H9 (cell line): ENCODE results near the gene UBASH3A. TPM values are rescaled to one million over a fixed set of nuclear protein-coding genes. Genes with fewer than 3 reads are reported as not detected.

ENCODE experiments used
- DNase-seq: peaks from one replicate; pipeline ENCODE4 v3.0.0-alpha.2; 2017
- H2AFZ ChIP-seq: one replicate; pipeline ENCODE4 v1.6.1; 2013; ENCODE audit warnings: mild to moderate bottlenecking, low read length, control low read depth, moderate library complexity
- H2AK5ac ChIP-seq: 2 replicates; pipeline ENCODE4 v1.6.1; 2013; ENCODE audit warnings: low read length, control low read depth, mixed read lengths; ENCODE audit not compliant: insufficient read length
- H2BK120ac ChIP-seq: one replicate; pipeline ENCODE4 v1.6.1; 2013; ENCODE audit warnings: low read depth, mild to moderate bottlenecking, low read length, control low read depth, inconsistent platforms; ENCODE audit not compliant: poor library complexity, severe bottlenecking
- H2BK12ac ChIP-seq: 2 replicates; pipeline ENCODE4 v1.6.1; 2013; ENCODE audit warnings: low read length, control low read depth, mixed read lengths, low read depth; ENCODE audit not compliant: insufficient read length
- H2BK15ac ChIP-seq: 2 replicates; pipeline ENCODE4 v1.6.1; 2013; ENCODE audit warnings: low read depth, low read length, control low read depth
- H2BK20ac ChIP-seq: one replicate; pipeline ENCODE4 v1.6.1; 2013; ENCODE audit warnings: low read depth, mild to moderate bottlenecking, low read length, control low read depth, inconsistent platforms; ENCODE audit not compliant: poor library complexity, severe bottlenecking
- H2BK5ac ChIP-seq: 2 replicates; pipeline ENCODE4 v1.6.1; 2013; ENCODE audit warnings: low read length, control low read depth, mixed read lengths; ENCODE audit not compliant: insufficient read length
- H3K14ac ChIP-seq: 2 replicates; pipeline ENCODE4 v1.6.1; 2013; ENCODE audit warnings: low read length, control low read depth; ENCODE audit not compliant: insufficient read depth
- H3K18ac ChIP-seq: 2 replicates; pipeline ENCODE4 v1.6.1; 2013; ENCODE audit warnings: low read depth, mild to moderate bottlenecking, mixed read lengths, low read length, control low read depth; ENCODE audit not compliant: insufficient read length
- H3K23ac ChIP-seq: 2 replicates; pipeline ENCODE4 v1.6.1; 2013; ENCODE audit warnings: low read length, control low read depth, mixed read lengths, low read depth; ENCODE audit not compliant: insufficient read length
- H3K23me2 ChIP-seq: 2 replicates; pipeline ENCODE4 v1.6.1; 2013; ENCODE audit warnings: low read depth, mild to moderate bottlenecking, mixed read lengths, low read length, control low read depth; ENCODE audit not compliant: insufficient read length, poor library complexity, severe bottlenecking
- H3K27ac ChIP-seq: 2 replicates; pipeline ENCODE4 v1.5.1; 2013; ENCODE audit warnings: low read length, control low read depth, mixed read lengths, low read depth; ENCODE audit not compliant: insufficient read length
- H3K27me3 ChIP-seq: 2 replicates; pipeline ENCODE4 v1.6.1; 2013; ENCODE audit warnings: low read length, control low read depth, inconsistent platforms; ENCODE audit not compliant: insufficient read depth
- H3K4ac ChIP-seq: 2 replicates; pipeline ENCODE4 v1.6.1; 2013; ENCODE audit warnings: low read depth, mild to moderate bottlenecking, control low read depth, inconsistent platforms, low read length, moderate library complexity
- H3K4me1 ChIP-seq: 2 replicates; pipeline ENCODE4 v1.6.1; 2013; ENCODE audit warnings: low read length, control low read depth, inconsistent platforms; ENCODE audit not compliant: insufficient read depth
- H3K4me2 ChIP-seq: 2 replicates; pipeline ENCODE4 v1.6.1; 2013; ENCODE audit warnings: low read length, control low read depth, mixed read lengths; ENCODE audit not compliant: insufficient read length, insufficient read depth
- H3K56ac ChIP-seq: 2 replicates; pipeline ENCODE4 v1.6.1; 2013; ENCODE audit warnings: low read depth, mild to moderate bottlenecking, mixed read lengths, low read length, control low read depth; ENCODE audit not compliant: insufficient read length
- H3K79me1 ChIP-seq: 2 replicates; pipeline ENCODE4 v1.6.1; 2013; ENCODE audit warnings: low read depth, mild to moderate bottlenecking, moderate library complexity, low read length, control low read depth, inconsistent platforms; ENCODE audit not compliant: insufficient read depth, poor library complexity, severe bottlenecking
- H3K79me2 ChIP-seq: 2 replicates; pipeline ENCODE4 v1.6.1; 2013; ENCODE audit warnings: low read length, control low read depth, inconsistent platforms; ENCODE audit not compliant: insufficient read depth
- H3K9ac ChIP-seq: 2 replicates; pipeline ENCODE4 v1.6.1; 2013; ENCODE audit warnings: low read length, control low read depth, mixed read lengths; ENCODE audit not compliant: insufficient read length; ENCODE audit errors: extremely low read depth
- H3K9me3 ChIP-seq: one replicate; pipeline ENCODE4 v1.6.1; 2013; ENCODE audit warnings: low read depth, low read length, inconsistent platforms; ENCODE audit not compliant: control insufficient read depth
- H3T11ph ChIP-seq: one replicate; pipeline ENCODE4 v1.6.1; 2013; ENCODE audit warnings: mild to moderate bottlenecking, low read length, control low read depth, inconsistent platforms
- H4K20me1 ChIP-seq: one replicate; pipeline ENCODE4 v1.6.1; 2013; ENCODE audit not compliant: control insufficient read depth, insufficient read length, insufficient read depth
- H4K5ac ChIP-seq: 2 replicates; pipeline ENCODE4 v1.6.1; 2013; ENCODE audit warnings: low read depth, mild to moderate bottlenecking, mixed read lengths, low read length, control low read depth; ENCODE audit not compliant: insufficient read length
- H4K8ac ChIP-seq: replicated peaks from 2 replicates; pipeline ENCODE4 v1.6.1; 2013; ENCODE audit warnings: low read length, control low read depth, mixed read lengths, low read depth; ENCODE audit not compliant: insufficient read length
- H4K91ac ChIP-seq: 2 replicates; pipeline ENCODE4 v1.6.1; 2013; ENCODE audit warnings: low read depth, mild to moderate bottlenecking, moderate library complexity, mixed read lengths, low read length, control low read depth; ENCODE audit not compliant: insufficient read length
- H3K27ac Mint-ChIP-seq, 3 experiments: 2 replicates in 2 of 3; 3 replicates in 1 of 3; pipeline ENCODE4 v1.8.0; 2020 to 2021; ENCODE audit warnings: mixed read lengths in 3 of 3, mild to moderate bottlenecking in 1 of 3, moderate library complexity in 1 of 3
- H3K27me3 Mint-ChIP-seq: 2 replicates; pipeline ENCODE4 v1.8.0; 2021; ENCODE audit warnings: low read depth, mild to moderate bottlenecking, moderate library complexity, mixed read lengths
- H3K36me3 Mint-ChIP-seq, 3 experiments: 2 replicates in 2 of 3; 3 replicates in 1 of 3; pipeline ENCODE4 v1.8.0; 2020 to 2021; ENCODE audit warnings: low read depth in 3 of 3, mixed read lengths in 3 of 3; ENCODE audit not compliant: insufficient read depth in 1 of 3
- H3K4me1 Mint-ChIP-seq, 2 experiments: 2 replicates each; pipeline ENCODE4 v1.8.0; 2020; ENCODE audit warnings: mixed read lengths in 2 of 2
- H3K4me3 Mint-ChIP-seq, 2 experiments: 2 replicates in 1 of 2; 3 replicates in 1 of 2; pipeline ENCODE4 v1.8.0; 2020 to 2021; ENCODE audit warnings: mild to moderate bottlenecking in 2 of 2, mixed read lengths in 2 of 2, moderate library complexity in 1 of 2
- H3K9me3 Mint-ChIP-seq, 2 experiments: 2 replicates in 1 of 2; 3 replicates in 1 of 2; pipeline ENCODE4 v1.8.0; 2020; ENCODE audit warnings: mild to moderate bottlenecking in 2 of 2, mixed read lengths in 2 of 2, moderate library complexity in 1 of 2
- WGBS: extraction: QIAGEN DNeasy Blood & Tissue Kit; methylation state at CpG from one replicate; pipeline ENCODE4 v1.1.7; 2013; ENCODE audit warnings: missing lambda C conversion rate, low lambda C conversion rate, mixed read lengths; ENCODE audit not compliant: insufficient read length; ENCODE audit errors: extremely low coverage; 5-methylcytosine and 5-hydroxymethylcytosine counted together
- total RNA-seq: library from RNA; stranded (reverse); gene quantifications from 2 replicates; pipeline ENCODE4 v1.2.1, GENCODE V29; 2021
- TF ChIP-seq, protein P1 (sequence below): fragments of 200-600 bp; sonication (generic); conservative IDR thresholded peaks from 3 replicates; pipeline ENCODE4 v1.8.0; 2021; ENCODE audit warnings: antibody characterized with exemption, mild to moderate bottlenecking

UBASH3A gene
- total RNA-seq, 1 experiment from 2014 or later: not detected

DNA sequence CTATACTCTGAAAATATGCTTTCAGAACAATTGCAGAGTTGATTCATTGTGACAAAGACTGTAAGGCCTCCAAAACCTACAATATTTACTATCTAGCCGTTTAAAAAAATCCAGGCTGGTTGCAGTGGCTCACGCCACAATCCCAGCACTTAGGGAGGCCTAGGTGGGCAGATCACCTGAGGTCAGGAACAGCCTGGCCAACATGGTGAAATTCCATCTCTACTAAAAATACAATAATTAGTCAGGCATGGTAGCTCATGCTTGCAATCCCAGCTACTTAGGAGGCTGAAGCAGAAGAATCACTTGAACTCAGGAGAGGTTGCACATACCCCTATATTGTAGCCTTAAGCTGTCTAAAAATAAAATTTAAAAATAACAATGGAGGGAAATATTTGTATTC, 47.7 kb upstream of the UBASH3A start:
- no peak overlapping the region for H3T11ph ChIP-seq
- TF ChIP-seq, protein P1, sequence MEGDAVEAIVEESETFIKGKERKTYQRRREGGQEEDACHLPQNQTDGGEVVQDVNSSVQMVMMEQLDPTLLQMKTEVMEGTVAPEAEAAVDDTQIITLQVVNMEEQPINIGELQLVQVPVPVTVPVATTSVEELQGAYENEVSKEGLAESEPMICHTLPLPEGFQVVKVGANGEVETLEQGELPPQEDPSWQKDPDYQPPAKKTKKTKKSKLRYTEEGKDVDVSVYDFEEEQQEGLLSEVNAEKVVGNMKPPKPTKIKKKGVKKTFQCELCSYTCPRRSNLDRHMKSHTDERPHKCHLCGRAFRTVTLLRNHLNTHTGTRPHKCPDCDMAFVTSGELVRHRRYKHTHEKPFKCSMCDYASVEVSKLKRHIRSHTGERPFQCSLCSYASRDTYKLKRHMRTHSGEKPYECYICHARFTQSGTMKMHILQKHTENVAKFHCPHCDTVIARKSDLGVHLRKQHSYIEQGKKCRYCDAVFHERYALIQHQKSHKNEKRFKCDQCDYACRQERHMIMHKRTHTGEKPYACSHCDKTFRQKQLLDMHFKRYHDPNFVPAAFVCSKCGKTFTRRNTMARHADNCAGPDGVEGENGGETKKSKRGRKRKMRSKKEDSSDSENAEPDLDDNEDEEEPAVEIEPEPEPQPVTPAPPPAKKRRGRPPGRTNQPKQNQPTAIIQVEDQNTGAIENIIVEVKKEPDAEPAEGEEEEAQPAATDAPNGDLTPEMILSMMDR: no peak
- no peak overlapping the region for H3K4me2 ChIP-seq
- WGBS: no CpG with 5 or more reads among the region's 2 CpGs
- no peak overlapping the region for H2BK5ac ChIP-seq
- no peak overlapping the region for H3K14ac ChIP-seq
- no peaks in the 10 kb centered on the region for H3K79me2 ChIP-seq
- no peak overlapping the region for H2BK15ac ChIP-seq
- no peaks in the 10 kb centered on the region for H3K27me3 ChIP-seq
- H2BK120ac ChIP-seq: no peak overlapping the region
- no peaks in the 10 kb centered on the region for H3K4me1 ChIP-seq
- DNase-seq: no peak
- H3K23ac ChIP-seq: no peak overlapping the region
- no peak overlapping the region for H3K27ac ChIP-seq
- H3K23me2 ChIP-seq: no peaks in the 10 kb centered on the region
- H3K4ac ChIP-seq: no peak overlapping the region
- H3K27ac Mint-ChIP-seq: no peak overlapping the region
- H4K91ac ChIP-seq: no peak overlapping the region
- no peak overlapping the region for H3K4me3 Mint-ChIP-seq
- no peaks in the 10 kb centered on the region for H4K20me1 ChIP-seq
- no peak overlapping the region for H4K8ac ChIP-seq
- H4K5ac ChIP-seq: no peak overlapping the region
- H3K18ac ChIP-seq: no peak overlapping the region
- H3K27me3 Mint-ChIP-seq: peaks cover 4% of the 10 kb centered on the region
- H3K79me1 ChIP-seq: no peaks in the 10 kb centered on the region
- no peaks in the 10 kb centered on the region for H3K9me3 ChIP-seq
- no peak overlapping the region for H3K56ac ChIP-seq
- H3K4me1 Mint-ChIP-seq: peaks cover 5 to 6% of the 10 kb centered on the region in 2 experiments; a peak in 2 of 4 replicates
- H3K9me3 Mint-ChIP-seq: peaks cover 9 to 18% of the 10 kb centered on the region in 2 experiments
- H2AFZ ChIP-seq: no peak overlapping the region
- H3K36me3 Mint-ChIP-seq: peaks cover 3 to 5% (median 4%) of the 10 kb centered on the region in 3 experiments; a peak in 6 of 7 replicates
- no peak overlapping the region for H3K9ac ChIP-seq
- H2BK20ac ChIP-seq: no peak overlapping the region
- H2AK5ac ChIP-seq: no peak overlapping the region
- no peak overlapping the region for H2BK12ac ChIP-seq
